SJCRH30 (cell line): Measurements from ENCODE around the gene HIPK4. TPM values are rescaled to one million over a fixed set of nuclear protein-coding genes. Genes with fewer than 3 reads are reported as not detected.
"Not testable (repeated sequence)": the region's sequence is repeated elsewhere in the genome, so short reads cannot be mapped to it uniquely, and the experiment has no call there.

Experiments
- DNase-seq, 2 experiments: peaks; one replicate each; pipeline ENCODE4 v3.0.0-alpha.2; 2015 to 2020
- H3K27ac ChIP-seq: fragments of 250-450 bp; sonication (Bioruptor Pico); 2 replicates; pipeline ENCODE4 v1.5.1; 2020; ENCODE audit warnings: mild to moderate bottlenecking, moderate library complexity
- H3K27me3 ChIP-seq: fragments of 250-450 bp; sonication (Bioruptor Pico); 2 replicates; pipeline ENCODE4 v1.5.1; 2020; ENCODE audit warnings: mild to moderate bottlenecking, moderate library complexity
- H3K36me3 ChIP-seq: fragments of 250-450 bp; sonication (Bioruptor Pico); 2 replicates; pipeline ENCODE4 v1.5.1; 2020; ENCODE audit warnings: mild to moderate bottlenecking, moderate library complexity
- H3K4me1 ChIP-seq: fragments of 250-450 bp; sonication (Bioruptor Pico); 2 replicates; pipeline ENCODE4 v1.5.1; 2020; ENCODE audit warnings: mild to moderate bottlenecking, moderate library complexity
- H3K4me3 ChIP-seq: fragments of 250-450 bp; sonication (Bioruptor Pico); 2 replicates; pipeline ENCODE4 v1.5.1; 2020; ENCODE audit warnings: mild to moderate bottlenecking, moderate library complexity
- H3K9me3 ChIP-seq: fragments of 250-450 bp; sonication (Bioruptor Pico); replicated peaks from 2 replicates; pipeline ENCODE4 v1.5.1; 2020; ENCODE audit warnings: mild to moderate bottlenecking, moderate library complexity
- total RNA-seq: library from RNA; depleted of rRNA; stranded (reverse); fragments of >200 nt; shearing (Covaris generic); gene quantifications from 2 replicates; pipeline ENCODE4 v1.2.3, GENCODE V29; 2014

The HIPK4 gene
- total RNA-seq, 1 experiment from 2014 or later = 0.10 TPM

- Histone ChIP-seq H3K27ac (no peak overlapping the region), H3K36me3 (peaks cover 23% of the 10 kb centered on the region)
- DNase-seq = no peak
Observed at GRCh38 chr19:40370997-40371801, 18.8 kb downstream of the HIPK4 start.

GRCh38 chr19:40370253-40370652 lies 19.7 kb downstream of the HIPK4 start:
- H3K36me3 ChIP-seq = peaks cover 20% of the 10 kb centered on the region
- H3K4me3 ChIP-seq, H3K9me3 ChIP-seq, H3K27ac ChIP-seq, DNase-seq, H3K27me3 ChIP-seq: not testable (repeated sequence)
- H3K4me1 ChIP-seq = peaks cover 22% of the 10 kb centered on the region

More at GRCh38 chr19:40370997-40371801, 18.8 kb downstream of the HIPK4 start:
- Histone ChIP-seq H3K4me1 (peaks cover 22% of the 10 kb centered on the region), H3K27me3 (no peaks in the 10 kb centered on the region), H3K9me3 (no peaks in the 10 kb centered on the region), H3K4me3 (no peak overlapping the region)

- Histone ChIP-seq H3K27ac (no peak overlapping the region), H3K36me3 (peaks cover 20% of the 10 kb centered on the region), H3K27me3 (no peaks in the 10 kb centered on the region), H3K9me3 (no peaks in the 10 kb centered on the region), H3K4me3 (no peak overlapping the region), H3K4me1 (peaks cover 22% of the 10 kb centered on the region)
- DNase-seq = no peak
Observed at GRCh38 chr19:40369797-40370196, 20.2 kb downstream of the HIPK4 start.

- Histone ChIP-seq H3K27ac (peak overlapping the region; percentile 48), H3K9me3 (no peaks in the 10 kb centered on the region), H3K27me3 (no peaks in the 10 kb centered on the region), H3K4me3 (no peak overlapping the region), H3K36me3 (peaks cover 15% of the 10 kb centered on the region), H3K4me1 (peaks cover 25% of the 10 kb centered on the region)
- DNase-seq = peak; percentile 85 to 89
Observed at GRCh38 chr19:40367577-40368434, 22.2 kb downstream of the HIPK4 start.

GRCh38 chr19:40366697-40367561 lies 23.1 kb downstream of the HIPK4 start:
- DNase-seq = peak; percentile 48 to 56
- Histone ChIP-seq H3K27ac (peak overlapping the region; percentile 48), H3K4me3 (peak overlapping the region; percentile 52), H3K36me3 (peaks cover 11% of the 10 kb centered on the region), H3K4me1 (peaks cover 25% of the 10 kb centered on the region), H3K9me3 (no peaks in the 10 kb centered on the region), H3K27me3 (no peaks in the 10 kb centered on the region)

GRCh38 chr19:40365613-40366401 lies 24.2 kb downstream of the HIPK4 start:
- peak overlapping the region; percentile 48 for H3K27ac ChIP-seq

GRCh38 chr19:40365010-40365409 lies 25.0 kb downstream of the HIPK4 start:
- Histone ChIP-seq H3K4me3 (peak overlapping the region; percentile 52), H3K9me3 (no peaks in the 10 kb centered on the region), H3K27me3 (no peaks in the 10 kb centered on the region), H3K36me3 (no peaks in the 10 kb centered on the region; the same call in 1 of the 2 replicates), H3K27ac (no peak overlapping the region), H3K4me1 (peaks cover 36% of the 10 kb centered on the region)
- no peak for DNase-seq

More at GRCh38 chr19:40365613-40366401, 24.2 kb downstream of the HIPK4 start:
- H3K27me3 ChIP-seq = no peaks in the 10 kb centered on the region
- peaks cover 30% of the 10 kb centered on the region for H3K4me1 ChIP-seq
- H3K4me3 ChIP-seq = peak overlapping the region; percentile 52
- H3K36me3 ChIP-seq = peaks cover 2% of the 10 kb centered on the region
- peak; percentile 92 to 95 for DNase-seq
- no peaks in the 10 kb centered on the region for H3K9me3 ChIP-seq

GRCh38 chr19:40363069-40363468 lies 26.9 kb downstream of the HIPK4 start:
- no peaks in the 10 kb centered on the region for H3K9me3 ChIP-seq
- H3K36me3 ChIP-seq = no peaks in the 10 kb centered on the region
- no peak for DNase-seq
- H3K27me3 ChIP-seq = no peaks in the 10 kb centered on the region
- no peak overlapping the region for H3K27ac ChIP-seq
- peaks cover 34% of the 10 kb centered on the region for H3K4me1 ChIP-seq
- H3K4me3 ChIP-seq = no peak overlapping the region

- no peak overlapping the region for H3K27ac ChIP-seq
- H3K36me3 ChIP-seq = no peaks in the 10 kb centered on the region
- DNase-seq = no peak
- H3K4me1 ChIP-seq = peaks cover 35% of the 10 kb centered on the region
- H3K9me3 ChIP-seq = no peaks in the 10 kb centered on the region
- no peaks in the 10 kb centered on the region for H3K27me3 ChIP-seq
- H3K4me3 ChIP-seq = no peak overlapping the region
Observed at GRCh38 chr19:40362160-40362559, 27.8 kb downstream of the HIPK4 start.

GRCh38 chr19:40360708-40361241 lies 29.2 kb downstream of the HIPK4 start:
- H3K36me3 ChIP-seq = no peaks in the 10 kb centered on the region
- DNase-seq = peak; percentile 41 to 70
- H3K27ac ChIP-seq = peak overlapping the region; percentile 51
- H3K4me1 ChIP-seq = peaks cover 29% of the 10 kb centered on the region
- no peak overlapping the region for H3K4me3 ChIP-seq
- H3K9me3 ChIP-seq = no peaks in the 10 kb centered on the region
- H3K27me3 ChIP-seq = no peaks in the 10 kb centered on the region

- Histone ChIP-seq H3K27me3 (no peaks in the 10 kb centered on the region), H3K4me1 (peaks cover 29% of the 10 kb centered on the region), H3K27ac (peak overlapping the region; percentile 51), H3K9me3 (no peaks in the 10 kb centered on the region), H3K36me3 (no peaks in the 10 kb centered on the region), H3K4me3 (no peak overlapping the region)
- DNase-seq = peak; percentile 61 to 66
Observed at GRCh38 chr19:40360020-40360707, 29.8 kb downstream of the HIPK4 start.

GRCh38 chr19:40358773-40359172 lies 31.2 kb downstream of the HIPK4 start:
- no peak for DNase-seq
- H3K27me3 ChIP-seq = no peaks in the 10 kb centered on the region
- peaks cover 29% of the 10 kb centered on the region for H3K4me1 ChIP-seq
- H3K4me3 ChIP-seq = no peak overlapping the region
- no peaks in the 10 kb centered on the region for H3K9me3 ChIP-seq
- no peaks in the 10 kb centered on the region for H3K36me3 ChIP-seq
- H3K27ac ChIP-seq = no peak overlapping the region

GRCh38 chr19:40357640-40358039 lies 32.3 kb downstream of the HIPK4 start:
- no peak for DNase-seq
- Histone ChIP-seq H3K4me3 (no peak overlapping the region), H3K36me3 (no peaks in the 10 kb centered on the region), H3K4me1 (peaks cover 30% of the 10 kb centered on the region), H3K27ac (peak overlapping the region; percentile 28), H3K9me3 (no peaks in the 10 kb centered on the region), H3K27me3 (no peaks in the 10 kb centered on the region)
